Measurements from ENCODE around the gene TMEM271.
"Not testable (repeated sequence)": the region's sequence is repeated elsewhere in the genome, so short reads cannot be mapped to it uniquely, and the experiment has no call there.

Gene TMEM271

GRCh38 chr4:566035-566434 lies 10.1 kb downstream of the TMEM271 start:
- Histone ChIP-seq H3K36me3 (replicated peaks; ENCODE audit: low read depth, low read length) (no peaks in the 10 kb centered on the region), H4K20me1 (ENCODE audit: insufficient read depth, low read length) (no peaks in the 10 kb centered on the region), H3K4me3 (ENCODE audit: low read length) (no peak overlapping the region), H3K4me1 (ENCODE audit: low read length) (no peaks in the 10 kb centered on the region), H3K9me3 (ENCODE audit: insufficient read depth, low read length) (no peaks in the 10 kb centered on the region), H2AFZ (ENCODE audit: low read depth, low read length) (no peak overlapping the region), H3K27me3 (ENCODE audit: low read depth, low read length) (no peaks in the 10 kb centered on the region), H3K9ac (ENCODE audit: low read length) (no peak overlapping the region), H3K79me2 (ENCODE audit: low read length) (no peaks in the 10 kb centered on the region), H3K4me2 (ENCODE audit: low read length) (no peak overlapping the region), H3K27ac (ENCODE audit: low read length) (no peak overlapping the region)
- TF ChIP-seq, protein P1, sequence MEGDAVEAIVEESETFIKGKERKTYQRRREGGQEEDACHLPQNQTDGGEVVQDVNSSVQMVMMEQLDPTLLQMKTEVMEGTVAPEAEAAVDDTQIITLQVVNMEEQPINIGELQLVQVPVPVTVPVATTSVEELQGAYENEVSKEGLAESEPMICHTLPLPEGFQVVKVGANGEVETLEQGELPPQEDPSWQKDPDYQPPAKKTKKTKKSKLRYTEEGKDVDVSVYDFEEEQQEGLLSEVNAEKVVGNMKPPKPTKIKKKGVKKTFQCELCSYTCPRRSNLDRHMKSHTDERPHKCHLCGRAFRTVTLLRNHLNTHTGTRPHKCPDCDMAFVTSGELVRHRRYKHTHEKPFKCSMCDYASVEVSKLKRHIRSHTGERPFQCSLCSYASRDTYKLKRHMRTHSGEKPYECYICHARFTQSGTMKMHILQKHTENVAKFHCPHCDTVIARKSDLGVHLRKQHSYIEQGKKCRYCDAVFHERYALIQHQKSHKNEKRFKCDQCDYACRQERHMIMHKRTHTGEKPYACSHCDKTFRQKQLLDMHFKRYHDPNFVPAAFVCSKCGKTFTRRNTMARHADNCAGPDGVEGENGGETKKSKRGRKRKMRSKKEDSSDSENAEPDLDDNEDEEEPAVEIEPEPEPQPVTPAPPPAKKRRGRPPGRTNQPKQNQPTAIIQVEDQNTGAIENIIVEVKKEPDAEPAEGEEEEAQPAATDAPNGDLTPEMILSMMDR (IDR thresholded peaks at IDR 0.05; ENCODE audit: low read depth, low read length): no peak
- no peak for TF ChIP-seq EZH2phosphoT487 (IDR thresholded peaks at IDR 0.05; ENCODE audit: low read depth)

- H3K36me3 ChIP-seq (replicated peaks; ENCODE audit: low read depth, low read length); H3K4me3 ChIP-seq (ENCODE audit: low read length); H3K9ac ChIP-seq (ENCODE audit: low read length); H3K27me3 ChIP-seq (ENCODE audit: low read depth, low read length); H3K9me3 ChIP-seq (ENCODE audit: insufficient read depth, low read length); H2AFZ ChIP-seq (ENCODE audit: low read depth, low read length); H3K4me2 ChIP-seq (ENCODE audit: low read length); H4K20me1 ChIP-seq (ENCODE audit: insufficient read depth, low read length); H3K4me1 ChIP-seq (ENCODE audit: low read length); H3K27ac ChIP-seq (ENCODE audit: low read length); H3K79me2 ChIP-seq (ENCODE audit: low read length): not testable (repeated sequence)
These were observed 10.5 kb downstream of the TMEM271 start for GRCh38 chr4:565614-566013.

- H4K20me1 ChIP-seq (ENCODE audit: insufficient read depth, low read length); H3K9me3 ChIP-seq (ENCODE audit: insufficient read depth, low read length); H3K4me3 ChIP-seq (ENCODE audit: low read length); H3K27ac ChIP-seq (ENCODE audit: low read length); H3K27me3 ChIP-seq (ENCODE audit: low read depth, low read length); H2AFZ ChIP-seq (ENCODE audit: low read depth, low read length); H3K9ac ChIP-seq (ENCODE audit: low read length); H3K79me2 ChIP-seq (ENCODE audit: low read length); H3K36me3 ChIP-seq (replicated peaks; ENCODE audit: low read depth, low read length); H3K4me2 ChIP-seq (ENCODE audit: low read length); H3K4me1 ChIP-seq (ENCODE audit: low read length): not testable (repeated sequence)
These were observed 13.6 kb downstream of the TMEM271 start for GRCh38 chr4:562458-562857.

GRCh38 chr4:561426-561825 lies 14.7 kb downstream of the TMEM271 start:
- H4K20me1 ChIP-seq (ENCODE audit: insufficient read depth, low read length): no peaks in the 10 kb centered on the region
- H2AFZ ChIP-seq (ENCODE audit: low read depth, low read length): no peak overlapping the region
- no peaks in the 10 kb centered on the region for H3K79me2 ChIP-seq (ENCODE audit: low read length)
- TF ChIP-seq EZH2phosphoT487 (IDR thresholded peaks at IDR 0.05; ENCODE audit: low read depth): no peak
- TF ChIP-seq, protein P1 (IDR thresholded peaks at IDR 0.05; ENCODE audit: low read depth, low read length): no peak
- H3K27me3 ChIP-seq (ENCODE audit: low read depth, low read length): no peaks in the 10 kb centered on the region
- H3K4me2 ChIP-seq (ENCODE audit: low read length): no peak overlapping the region
- no peak overlapping the region for H3K4me3 ChIP-seq (ENCODE audit: low read length)
- H3K36me3 ChIP-seq (replicated peaks; ENCODE audit: low read depth, low read length): no peaks in the 10 kb centered on the region
- H3K27ac ChIP-seq (ENCODE audit: low read length): no peak overlapping the region
- no peaks in the 10 kb centered on the region for H3K9me3 ChIP-seq (ENCODE audit: insufficient read depth, low read length)
- H3K9ac ChIP-seq (ENCODE audit: low read length): no peak overlapping the region
- H3K4me1 ChIP-seq (ENCODE audit: low read length): no peaks in the 10 kb centered on the region

- Histone ChIP-seq H2AFZ (ENCODE audit: low read depth, low read length) (no peak overlapping the region), H3K27me3 (ENCODE audit: low read depth, low read length) (no peaks in the 10 kb centered on the region), H4K20me1 (ENCODE audit: insufficient read depth, low read length) (no peaks in the 10 kb centered on the region), H3K4me1 (ENCODE audit: low read length) (no peaks in the 10 kb centered on the region), H3K4me3 (ENCODE audit: low read length) (no peak overlapping the region), H3K79me2 (ENCODE audit: low read length) (no peaks in the 10 kb centered on the region), H3K9ac (ENCODE audit: low read length) (no peak overlapping the region), H3K9me3 (ENCODE audit: insufficient read depth, low read length) (no peaks in the 10 kb centered on the region), H3K36me3 (replicated peaks; ENCODE audit: low read depth, low read length) (no peaks in the 10 kb centered on the region), H3K4me2 (ENCODE audit: low read length) (no peak overlapping the region), H3K27ac (ENCODE audit: low read length) (no peak overlapping the region)
- TF ChIP-seq EZH2phosphoT487 (IDR thresholded peaks at IDR 0.05; ENCODE audit: low read depth): no peak
- TF ChIP-seq, protein P1 (IDR thresholded peaks at IDR 0.05; ENCODE audit: low read depth, low read length): no peak
These were observed 15.3 kb downstream of the TMEM271 start for GRCh38 chr4:560731-561291.

Data from OCI-LY3 (cell line).